Left lung (tissue), 10 donors: ENCODE measurements around the gene USP14. TPM values are rescaled to one million over a fixed set of nuclear protein-coding genes. Genes with fewer than 3 reads are reported as not detected.

Experiments
- ATAC-seq: fragments of 200-7000 bp; cut with Tn5 transposase; one replicate; pipeline ENCODE4 v1.9.1; 2020; ENCODE audit warnings: moderate library complexity
- DNase-seq, 4 donors: peaks; one replicate each; pipeline ENCODE4 v3.0.0-alpha.2; 2013 to 2020
- H3K27ac ChIP-seq, 2 donors: fragments of 200-600 bp; sonication (generic) in 1 of 2; one replicate each; pipeline versions ENCODE4 v1.5.0 to v1.8.0; 2020 to 2021
- H3K27me3 ChIP-seq, 2 donors: fragments of 200-600 bp; sonication (generic) in 1 of 2; one replicate each; pipeline versions ENCODE4 v1.5.0 to v1.8.0; 2020 to 2021
- H3K36me3 ChIP-seq, 2 donors: fragments of 200-600 bp; sonication (generic) in 1 of 2; one replicate each; pipeline versions ENCODE4 v1.5.0 to v1.8.0; 2020 to 2021
- H3K4me1 ChIP-seq, 2 donors: fragments of 200-600 bp; one replicate each; pipeline ENCODE4 v1.8.0; 2021
- H3K4me3 ChIP-seq, 2 donors: fragments of 200-600 bp; sonication (generic) in 1 of 2; one replicate each; pipeline versions ENCODE4 v1.5.0 to v1.8.0; 2020 to 2021; ENCODE audit warnings: mild to moderate bottlenecking in 1 of 2
- H3K9me3 ChIP-seq, 2 donors: fragments of 200-600 bp; sonication (generic) in 1 of 2; one replicate each; pipeline versions ENCODE4 v1.5.0 to v1.8.0; 2020 to 2021
- CTCF ChIP-seq, 2 donors: fragments of 200-600 bp; sonication (generic) in 1 of 2; IDR thresholded peaks; one replicate each; pipeline versions ENCODE4 v1.5.0 to v1.8.0; 2021; ENCODE audit warnings: antibody characterized with exemption in 2 of 2
- intact Hi-C, 2 donors: fragments of 100-400 bp; cut with DNase I; formaldehyde crosslinking; loops; one replicate each; pipeline versions ENCODE4 v1.11.2 to v1.14.2; 2022
- polyA plus RNA-seq, 6 donors: library from polyadenylated mRNA; unstranded; fragments of 120-200 nt; gene quantifications; one replicate each; pipeline ENCODE4 v1.2.1, GENCODE V29; 2013; ENCODE audit not compliant: insufficient read length in 6 of 6
- total RNA-seq, 2 donors: library from RNA; stranded (reverse); fragmentation: NEBNext Ultra II Directional; extraction: Animal tissue kit (Norgen Biotek cat#: 25700); gene quantifications; one replicate each; pipeline ENCODE4 v1.2.1, GENCODE V29; 2021
- donor health status: DM: no; HTN: yes; CAD: no.
- donor health status: DM: no; HTN: no; CAD: no.

Gene USP14
- total and polyA plus RNA-seq, 8 donors = 45.5 to 59.7 (median 48.8) TPM

DNA sequence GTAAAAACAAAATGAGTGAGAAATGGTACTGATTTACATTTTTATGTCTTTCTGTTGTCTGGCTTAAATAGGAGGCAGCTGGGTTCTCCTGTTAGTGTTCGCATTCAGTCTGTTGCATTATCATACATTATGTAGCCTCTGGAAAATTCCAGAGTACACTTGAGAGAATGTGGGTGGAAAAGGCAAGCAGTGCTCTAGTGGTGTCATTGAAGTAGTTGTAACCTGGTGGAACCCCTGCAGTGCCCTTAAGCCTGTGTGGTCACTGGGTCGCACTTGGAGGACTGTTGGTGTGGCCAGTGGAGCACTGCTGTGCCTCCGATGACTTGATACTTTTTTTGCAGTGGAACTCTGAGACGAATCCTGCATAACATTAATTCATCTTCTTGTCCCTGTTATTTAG is 52.4 kb downstream of the USP14 start:
- peaks cover 0 to 90% of the 10 kb centered on the region in 2 donors for H3K36me3 ChIP-seq
- ATAC-seq = no peak
- no peak overlapping the region for H3K4me3 ChIP-seq
- H3K9me3 ChIP-seq = no peaks in the 10 kb centered on the region
- no peak for TF ChIP-seq CTCF (IDR thresholded peaks at IDR 0.05)
- no peak for DNase-seq
- H3K27me3 ChIP-seq = no peaks in the 10 kb centered on the region
- no peaks in the 10 kb centered on the region for H3K4me1 ChIP-seq
- intact Hi-C loops = no loop called here
- no peak overlapping the region for H3K27ac ChIP-seq

- Histone ChIP-seq H3K36me3 (peaks cover 0 to 90% of the 10 kb centered on the region in 2 donors), H3K4me3 (no peak overlapping the region), H3K4me1 (no peaks in the 10 kb centered on the region), H3K27me3 (no peaks in the 10 kb centered on the region), H3K27ac (no peak overlapping the region), H3K9me3 (no peaks in the 10 kb centered on the region)
- TF ChIP-seq CTCF (IDR thresholded peaks at IDR 0.05) = no peak
- DNase-seq (no peak), ATAC-seq (no peak)
- intact Hi-C loops = no loop called here
Observed at GRCh38 chr18:211582-211981, 53.2 kb downstream of the USP14 start.

GRCh38 chr18:212780-213179 is 54.4 kb downstream of the USP14 start:
- Histone ChIP-seq H3K9me3 (no peaks in the 10 kb centered on the region), H3K27me3 (no peaks in the 10 kb centered on the region), H3K4me1 (no peaks in the 10 kb centered on the region), H3K4me3 (no peak overlapping the region), H3K27ac (no peak overlapping the region), H3K36me3 (peaks cover 0 to 92% of the 10 kb centered on the region in 2 donors)
- no peak for TF ChIP-seq CTCF (IDR thresholded peaks at IDR 0.05)
- intact Hi-C loops = no loop called here
- no peak for ATAC-seq
- no peak for DNase-seq

GRCh38 chr18:213505-213904 is 55.1 kb downstream of the USP14 start:
- H3K27ac ChIP-seq = no peak overlapping the region
- H3K4me1 ChIP-seq = no peaks in the 10 kb centered on the region
- H3K36me3 ChIP-seq = peaks cover 0 to 99% of the 10 kb centered on the region in 2 donors
- intact Hi-C loops = no loop called here
- no peaks in the 10 kb centered on the region for H3K9me3 ChIP-seq
- ATAC-seq (no peak), DNase-seq (no peak)
- no peak for TF ChIP-seq CTCF (IDR thresholded peaks at IDR 0.05)
- no peak overlapping the region for H3K4me3 ChIP-seq
- no peaks in the 10 kb centered on the region for H3K27me3 ChIP-seq

DNA sequence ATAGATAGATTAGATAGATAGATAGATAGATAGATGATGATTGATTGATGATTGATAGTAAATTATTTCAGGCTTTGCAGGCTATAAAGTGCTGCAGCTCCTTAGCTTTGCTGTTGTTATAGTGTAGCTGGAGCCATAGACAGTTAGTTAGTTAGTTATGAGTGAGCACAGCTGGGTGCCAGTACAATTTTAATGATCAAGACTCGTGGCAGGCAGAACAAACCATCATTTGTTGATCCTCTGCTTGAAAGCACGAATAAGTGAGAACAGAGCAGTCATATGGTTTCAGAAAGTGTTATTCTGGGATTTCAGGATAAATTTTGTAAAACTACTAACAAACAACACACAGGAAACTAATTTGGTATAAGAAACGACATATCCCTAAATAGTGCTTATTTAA is 55.6 kb downstream of the USP14 start:
- H3K4me3 ChIP-seq = no peak overlapping the region
- intact Hi-C loops = no loop called here
- no peak overlapping the region for H3K27ac ChIP-seq
- TF ChIP-seq CTCF (IDR thresholded peaks at IDR 0.05) = no peak
- H3K9me3 ChIP-seq = no peaks in the 10 kb centered on the region
- no peak for ATAC-seq
- H3K36me3 ChIP-seq = peaks cover 0 to 100% of the 10 kb centered on the region in 2 donors
- H3K4me1 ChIP-seq = no peaks in the 10 kb centered on the region
- no peak for DNase-seq
- no peaks in the 10 kb centered on the region for H3K27me3 ChIP-seq
